Activated CD4-positive, alpha-beta T cell treated with anti-CD3 and anti-CD28 coated beads for 1 hour (primary cell): ENCODE results near the gene SYN1.
A peak's percentile ranks its signal among the peaks of the same experiment; 100 is the strongest.

Experiments
- DNase-seq: peaks from one replicate; pipeline ENCODE4 v3.0.0-alpha.2; 2020

The SYN1 gene

DNA sequence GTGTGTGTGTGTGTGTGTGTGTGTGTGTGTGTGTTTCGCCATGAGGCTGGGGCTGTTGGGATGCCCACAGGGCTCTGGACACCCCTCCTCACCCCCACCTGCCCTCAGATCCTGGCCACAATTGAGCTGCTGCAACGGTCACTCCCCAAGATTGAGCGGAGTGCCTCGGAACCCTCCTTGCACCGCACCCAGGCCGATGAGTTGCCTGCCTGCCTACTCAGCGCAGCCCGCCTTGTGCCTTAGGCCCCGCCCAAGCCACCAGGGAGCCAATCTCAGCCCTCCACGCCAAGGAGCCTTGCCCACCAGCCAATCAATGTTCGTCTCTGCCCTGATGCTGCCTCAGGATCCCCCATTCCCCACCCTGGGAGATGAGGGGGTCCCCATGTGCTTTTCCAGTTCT is 48.4 kb downstream of the SYN1 start:
- DNase-seq = no peak

DNA sequence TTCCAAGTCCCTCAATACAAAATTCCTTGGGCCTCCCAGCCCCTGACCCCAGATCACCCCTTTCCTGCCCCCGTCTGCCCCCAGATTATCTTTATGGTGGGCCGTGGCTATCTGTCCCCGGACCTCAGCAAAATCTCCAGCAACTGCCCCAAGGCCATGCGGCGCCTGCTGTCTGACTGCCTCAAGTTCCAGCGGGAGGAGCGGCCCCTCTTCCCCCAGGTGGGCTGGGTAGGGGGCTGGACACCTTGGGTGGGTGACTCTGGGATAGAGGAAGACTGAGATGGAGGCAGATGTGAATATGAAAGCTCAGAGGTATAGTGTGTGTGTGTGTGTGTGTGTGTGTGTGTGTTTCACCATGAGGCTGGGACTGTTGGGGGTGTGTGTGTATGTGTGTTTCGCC is 48.9 kb downstream of the SYN1 start:
- DNase-seq = no peak

DNA sequence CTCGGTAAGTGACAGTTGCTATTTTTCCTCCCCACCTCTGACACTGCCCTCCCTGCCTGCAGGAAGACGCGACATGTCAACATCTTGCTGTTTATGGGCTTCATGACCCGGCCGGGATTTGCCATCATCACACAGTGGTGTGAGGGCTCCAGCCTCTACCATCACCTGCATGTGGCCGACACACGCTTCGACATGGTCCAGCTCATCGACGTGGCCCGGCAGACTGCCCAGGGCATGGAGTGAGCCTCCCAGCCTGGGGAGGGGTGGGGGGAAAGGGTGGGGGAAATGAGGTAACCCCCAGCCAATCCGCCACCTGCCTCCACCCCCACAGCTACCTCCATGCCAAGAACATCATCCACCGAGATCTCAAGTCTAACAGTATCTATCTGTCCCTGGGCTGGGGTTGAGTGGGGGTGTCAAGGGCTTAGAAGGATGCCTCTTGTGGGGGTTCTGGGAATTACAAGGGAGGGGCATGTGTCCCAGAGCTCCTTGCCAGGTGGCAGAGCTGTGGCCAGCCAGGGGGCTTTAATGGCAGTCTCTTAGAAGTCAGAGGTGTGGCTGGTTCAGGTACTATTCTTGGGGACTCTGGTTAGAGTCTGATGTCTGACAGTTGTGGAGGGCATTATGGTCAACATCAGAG is 50.9 kb downstream of the SYN1 start:
- DNase-seq = no peak

DNA sequence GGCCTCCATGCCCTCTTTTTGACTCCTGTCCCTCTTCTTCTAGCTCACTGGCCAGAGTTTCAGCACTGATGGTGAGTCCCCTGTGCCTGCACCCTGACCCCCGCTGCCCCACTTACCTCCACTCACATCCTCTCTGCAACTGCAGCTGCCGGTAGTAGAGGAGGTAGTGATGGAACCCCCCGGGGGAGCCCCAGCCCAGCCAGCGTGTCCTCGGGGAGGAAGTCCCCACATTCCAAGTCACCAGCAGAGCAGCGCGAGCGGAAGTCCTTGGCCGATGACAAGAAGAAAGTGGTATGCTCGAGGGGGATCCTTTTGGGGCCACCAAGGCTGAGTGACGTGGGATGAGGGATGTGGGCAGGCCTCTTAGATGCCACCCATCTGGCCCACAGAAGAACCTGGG is 52.8 kb downstream of the SYN1 start:
- no peak for DNase-seq

DNA sequence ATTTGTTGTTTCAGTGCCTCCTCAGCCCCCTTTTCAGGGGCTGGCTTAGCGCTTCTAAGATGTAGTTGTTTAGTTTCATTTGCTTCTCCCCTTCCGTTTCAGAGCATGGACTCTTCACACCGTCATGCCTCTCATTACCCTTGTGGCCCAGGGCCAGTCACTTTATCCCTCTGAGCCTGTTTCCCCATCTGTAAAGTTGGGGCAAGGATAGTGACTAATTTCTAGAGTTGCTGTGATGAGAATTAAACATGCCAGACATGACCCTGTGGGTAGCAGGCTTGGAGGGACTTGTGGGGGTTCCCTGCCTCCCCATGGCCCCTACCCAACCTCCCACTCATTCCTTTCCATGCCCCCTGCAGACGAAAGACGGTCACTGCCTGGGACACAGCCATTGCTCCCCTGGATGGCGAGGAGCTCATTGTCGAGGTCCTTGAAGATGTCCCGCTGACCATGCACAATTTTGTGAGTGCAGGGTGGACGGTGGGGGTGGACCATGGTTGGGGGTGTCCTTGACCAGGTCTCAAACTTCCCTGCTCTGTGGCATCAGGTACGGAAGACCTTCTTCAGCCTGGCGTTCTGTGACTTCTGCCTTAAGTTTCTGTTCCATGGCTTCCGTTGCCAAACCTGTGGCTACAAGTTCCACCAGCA is 55.1 kb downstream of the SYN1 start:
- no peak for DNase-seq

DNA sequence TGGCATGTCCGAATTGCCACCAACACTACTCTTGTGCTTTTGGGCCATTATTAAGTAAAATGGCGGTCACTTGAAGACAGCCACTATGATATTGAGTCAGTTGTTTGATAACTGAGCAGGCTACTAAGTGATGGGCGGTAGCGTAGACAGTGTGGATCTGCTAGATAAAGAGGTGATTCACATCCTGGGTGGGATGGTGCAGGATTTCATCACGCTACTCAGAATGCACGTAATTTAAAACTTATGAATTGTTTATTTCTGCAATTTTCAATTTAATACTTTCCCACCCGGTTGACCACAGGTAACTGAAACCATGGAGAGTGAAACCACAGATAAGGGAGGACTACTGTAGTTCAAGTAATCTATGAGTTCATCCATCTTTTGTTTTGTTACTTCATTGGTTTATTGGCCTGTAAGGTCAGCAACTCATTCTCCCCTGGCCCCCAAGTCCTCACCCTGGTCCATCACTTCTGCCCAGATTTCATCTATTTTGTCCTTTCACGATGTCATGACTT is 55.8 kb downstream of the SYN1 start:
- DNase-seq = no peak

DNA sequence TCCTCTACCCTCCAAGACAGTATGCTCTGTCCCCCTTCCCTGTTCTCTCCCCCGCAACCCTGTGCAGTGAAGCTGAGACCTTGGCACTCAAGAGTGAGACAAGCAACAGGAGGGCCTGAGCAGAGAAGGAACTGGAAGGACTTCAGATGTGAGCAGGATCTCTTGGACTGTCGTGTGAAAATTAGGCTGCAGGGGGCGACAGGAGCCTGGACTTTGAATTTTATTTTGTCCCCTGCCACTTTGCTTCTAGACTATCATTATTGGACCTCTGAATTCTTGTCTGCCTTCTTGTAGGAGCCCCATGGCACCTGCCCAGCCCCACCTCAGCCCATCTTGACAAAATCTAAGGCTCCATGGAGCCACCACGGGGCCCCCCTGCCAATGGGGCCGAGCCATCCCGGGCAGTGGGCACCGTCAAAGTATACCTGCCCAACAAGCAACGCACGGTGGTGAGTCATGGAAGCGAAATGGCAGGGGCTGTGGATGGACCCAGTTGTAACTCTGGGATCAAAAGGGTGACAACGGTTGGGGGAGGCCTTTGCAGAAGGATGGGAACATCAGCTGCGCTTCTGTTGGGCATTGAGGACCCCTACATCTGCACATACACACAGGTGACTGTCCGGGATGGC is 56.9 kb downstream of the SYN1 start:
- no peak for DNase-seq

DNA sequence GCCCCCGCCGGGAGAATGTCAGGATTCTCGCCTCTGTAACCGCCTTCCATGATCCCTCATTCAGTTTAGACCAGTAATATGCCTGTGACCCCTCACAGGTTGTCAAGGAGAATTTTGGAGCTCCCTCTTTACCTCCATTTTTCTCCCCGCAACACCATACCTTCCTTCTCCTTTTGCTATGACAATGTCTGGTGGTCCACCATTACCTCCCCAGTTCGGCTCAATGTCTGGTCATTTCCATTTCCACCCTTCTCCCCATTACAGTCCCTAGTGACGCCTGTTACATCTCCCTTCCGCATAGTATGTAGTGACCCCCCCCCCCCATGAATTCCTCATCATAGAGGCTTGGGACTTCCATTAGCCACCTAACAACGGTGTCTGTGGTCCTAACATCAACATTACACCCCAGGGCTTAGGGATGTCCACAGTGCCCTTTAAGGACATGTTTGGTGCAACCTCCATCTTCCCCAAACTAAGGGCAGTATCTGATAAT is 58.0 kb downstream of the SYN1 start:
- DNase-seq = no peak

DNA sequence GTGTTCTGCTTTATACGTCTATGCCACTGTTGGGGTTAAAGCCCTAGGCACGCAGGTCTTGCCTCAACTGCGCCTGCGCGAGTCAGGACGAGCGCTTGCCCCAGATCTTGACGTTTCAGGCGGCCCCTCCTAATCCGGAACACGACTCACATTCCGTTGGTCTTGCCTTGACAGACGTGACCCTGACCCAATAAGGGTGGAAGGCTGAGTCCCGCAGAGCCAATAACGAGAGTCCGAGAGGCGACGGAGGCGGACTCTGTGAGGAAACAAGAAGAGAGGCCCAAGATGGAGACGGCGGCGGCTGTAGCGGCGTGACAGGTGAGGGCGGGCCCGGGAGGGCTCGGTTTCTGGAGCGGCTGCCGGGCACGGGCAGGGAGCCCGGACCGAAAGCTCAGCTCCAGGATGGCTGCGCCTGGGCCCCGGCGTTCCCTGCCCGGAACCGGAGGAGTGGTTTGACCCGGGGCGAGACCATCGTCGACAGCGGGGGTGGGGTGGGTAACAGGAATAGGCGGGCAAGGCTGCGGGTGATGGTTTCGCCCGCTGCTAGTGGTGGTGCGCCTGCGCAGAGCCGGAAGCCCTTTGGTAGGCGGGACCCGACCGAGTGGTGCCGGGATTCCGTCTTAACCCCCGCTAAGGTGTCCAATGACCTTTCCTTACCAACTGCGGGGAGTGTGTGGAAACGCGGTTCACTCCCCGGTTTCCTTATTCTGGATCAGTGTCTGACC is 58.6 kb downstream of the SYN1 start, which contains the start of gene ARAF:
TSS of gene ARAF (plus strand) at position 272 of the 725 bp plus-strand sequence. CDS start 1,763 bp downstream, outside the sequence.
- peak; percentile 91 for DNase-seq

DNA sequence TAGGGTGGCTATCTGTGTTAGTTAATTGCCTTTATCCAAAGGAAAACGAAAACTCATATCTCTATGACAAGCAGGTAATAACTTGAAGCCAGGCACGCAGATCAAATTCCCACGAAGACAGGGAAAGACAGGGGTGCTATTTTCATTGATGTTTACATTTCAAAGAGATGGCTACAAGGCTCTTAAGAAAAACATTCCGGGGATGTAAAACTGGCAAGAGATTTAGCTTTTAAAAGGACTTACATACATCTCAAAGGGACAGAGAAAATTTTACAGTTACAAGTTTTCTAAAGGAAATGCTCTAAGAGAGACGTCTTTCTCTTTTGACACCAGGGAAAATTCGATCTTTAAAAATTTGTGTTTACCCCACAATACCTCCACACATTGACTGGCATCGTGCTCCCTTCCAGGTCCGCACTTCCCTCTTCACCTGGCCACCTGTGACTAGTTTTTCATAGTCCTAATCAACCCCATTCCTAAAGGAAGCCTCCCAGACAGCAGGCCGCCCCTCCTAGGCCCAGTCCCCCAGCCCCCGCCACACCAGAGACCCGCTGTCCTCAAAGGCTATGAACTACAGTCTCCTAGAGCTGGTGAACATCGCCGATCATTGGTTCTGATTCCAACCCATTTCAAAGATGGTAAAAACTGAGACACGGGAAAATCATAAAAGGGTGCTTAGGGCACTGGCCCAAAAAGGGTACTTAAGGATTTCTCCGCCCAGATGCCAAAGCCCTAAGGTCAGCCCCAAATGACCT is 59.3 kb downstream of the SYN1 start:
- no peak for DNase-seq

DNA sequence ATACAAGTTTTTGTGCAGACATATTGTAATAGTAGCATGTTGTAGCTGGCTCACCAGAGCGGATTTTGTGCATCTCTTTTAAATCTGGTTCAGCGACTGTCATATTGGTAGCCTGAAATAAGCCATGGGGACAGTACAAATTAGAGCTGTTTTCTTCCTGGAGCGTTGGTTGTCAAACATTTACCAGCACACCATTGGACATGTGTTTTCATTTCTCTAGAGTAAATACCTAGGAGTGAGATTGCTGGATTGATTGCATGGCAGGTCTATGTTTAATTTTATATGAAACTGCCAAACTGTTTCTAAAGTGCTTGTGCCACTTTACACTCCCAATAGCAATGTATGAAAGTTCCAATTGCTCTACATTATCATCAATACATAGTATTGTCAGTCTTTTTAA is 61.2 kb downstream of the SYN1 start:
- no peak for DNase-seq

DNA sequence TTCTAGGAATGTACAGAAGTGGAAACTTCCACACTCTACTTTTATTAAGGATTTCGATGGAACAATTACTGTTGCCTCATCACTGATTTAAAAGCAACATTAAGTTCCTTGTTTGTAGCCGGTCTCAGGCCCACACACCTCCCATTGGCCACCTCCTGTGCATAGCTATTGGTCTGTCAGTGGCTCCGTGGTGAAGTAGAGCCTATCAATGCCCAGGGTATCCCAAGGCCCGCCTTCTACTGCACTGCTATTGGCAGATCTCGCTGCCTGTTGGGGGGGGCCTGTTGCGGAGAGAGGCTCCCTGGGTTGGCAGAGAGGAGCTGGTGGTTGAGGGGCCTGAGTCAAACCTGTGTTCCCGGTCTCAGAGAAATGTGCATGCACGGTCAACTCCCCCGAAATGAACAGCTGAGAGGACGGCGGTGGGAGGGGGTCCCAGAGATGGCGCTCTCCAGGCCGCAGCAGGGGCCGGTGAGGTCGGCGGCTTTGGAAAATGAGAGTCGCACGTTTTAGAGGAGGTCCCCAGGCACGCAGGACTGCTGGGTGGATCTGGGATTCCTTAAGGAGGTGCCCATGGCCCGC is 63.5 kb downstream of the SYN1 start:
- DNase-seq = peak; percentile 69

DNA sequence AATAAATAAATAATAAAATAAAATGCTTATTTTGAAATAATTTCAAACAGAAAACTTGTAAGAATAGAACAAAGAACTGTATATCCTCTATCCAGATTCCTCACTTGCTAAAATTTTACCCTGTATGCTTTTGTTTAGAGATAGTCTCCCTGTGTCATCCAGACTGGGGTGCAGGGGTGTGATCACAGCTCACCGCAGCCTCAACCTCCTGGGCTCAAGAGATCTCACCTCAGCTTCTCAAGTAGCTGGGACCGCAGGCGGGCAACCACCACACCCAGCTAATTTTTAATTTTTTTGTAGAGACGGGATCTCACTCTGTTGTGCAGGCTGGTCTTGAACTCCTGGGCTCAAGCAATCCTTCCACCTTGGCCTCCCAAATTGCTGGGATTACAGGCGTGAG is 76.2 kb downstream of the SYN1 start:
- DNase-seq = no peak

DNA sequence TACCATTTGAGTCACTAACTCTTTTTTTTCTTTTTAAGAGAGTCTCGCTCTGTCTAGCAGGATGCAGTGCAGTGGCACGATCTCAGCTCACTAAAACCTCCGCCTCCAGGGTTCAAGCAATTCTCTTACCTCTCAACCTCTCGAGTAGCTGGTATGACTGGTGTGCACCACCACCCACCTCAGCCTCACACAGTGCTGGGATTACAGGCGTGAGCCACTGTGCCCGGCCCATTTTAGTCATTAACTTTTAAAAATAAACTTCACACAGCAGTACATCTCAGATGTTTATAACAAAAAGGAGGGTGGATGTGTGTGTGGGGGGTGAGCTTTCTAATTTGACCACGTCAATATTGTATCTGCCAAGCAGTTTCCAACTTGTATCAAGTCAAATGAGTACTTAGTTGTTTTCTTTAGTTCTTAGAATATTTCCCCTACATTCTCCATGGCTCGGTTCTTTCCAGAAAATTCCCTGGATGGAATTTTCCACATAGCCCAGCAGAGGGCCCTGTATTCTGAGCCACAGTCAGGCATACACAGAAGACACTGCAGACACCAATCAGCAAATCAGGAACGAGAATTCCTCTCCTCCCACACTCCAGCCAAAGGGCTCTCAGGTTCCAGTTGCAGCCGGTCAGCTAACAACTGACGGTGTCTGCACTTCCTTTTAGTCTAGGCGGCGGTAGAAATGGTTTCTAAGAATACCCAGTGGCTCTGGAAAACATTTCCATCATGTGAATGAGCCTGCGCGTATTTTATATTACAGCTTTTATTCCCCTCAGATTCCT is 78.7 kb downstream of the SYN1 start:
- DNase-seq = no peak

DNA sequence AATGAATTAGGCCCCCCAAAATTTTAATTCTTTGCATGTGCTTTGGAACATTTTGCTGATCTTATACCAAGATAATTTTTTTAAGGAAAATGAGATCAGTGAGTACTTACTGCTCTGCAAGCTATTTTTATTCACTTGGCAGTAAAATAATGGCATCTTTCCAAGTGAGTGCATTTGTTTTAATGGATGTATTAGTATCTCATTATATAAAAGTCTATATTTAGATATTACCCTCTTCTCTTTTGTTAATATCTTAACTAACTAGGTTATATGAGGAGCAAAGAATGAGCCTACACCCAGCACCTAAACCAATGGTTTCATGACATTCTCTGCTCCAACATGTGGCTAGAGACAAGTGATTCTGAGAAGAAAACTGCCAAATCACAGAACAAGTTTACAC is 79.8 kb downstream of the SYN1 start:
- no peak for DNase-seq

DNA sequence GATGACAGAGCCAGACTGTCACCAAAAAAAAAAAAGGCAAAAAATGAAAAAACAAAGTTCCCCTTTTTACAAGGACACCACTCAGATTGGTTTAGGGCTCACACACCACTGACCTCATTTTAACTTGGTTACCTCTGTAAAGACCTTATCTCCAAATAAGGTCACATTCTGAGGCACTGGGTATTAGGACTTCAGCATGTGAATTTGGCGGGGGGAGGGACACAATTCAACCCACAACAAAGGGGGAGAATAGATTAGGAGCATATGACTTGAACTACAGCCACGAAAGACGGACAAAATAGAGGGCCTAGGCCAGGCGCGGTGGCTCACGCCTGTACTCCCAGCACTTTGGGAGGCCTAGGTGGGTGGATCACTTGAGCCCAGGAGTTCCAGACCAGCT is 89.6 kb downstream of the SYN1 start:
- no peak for DNase-seq

DNA sequence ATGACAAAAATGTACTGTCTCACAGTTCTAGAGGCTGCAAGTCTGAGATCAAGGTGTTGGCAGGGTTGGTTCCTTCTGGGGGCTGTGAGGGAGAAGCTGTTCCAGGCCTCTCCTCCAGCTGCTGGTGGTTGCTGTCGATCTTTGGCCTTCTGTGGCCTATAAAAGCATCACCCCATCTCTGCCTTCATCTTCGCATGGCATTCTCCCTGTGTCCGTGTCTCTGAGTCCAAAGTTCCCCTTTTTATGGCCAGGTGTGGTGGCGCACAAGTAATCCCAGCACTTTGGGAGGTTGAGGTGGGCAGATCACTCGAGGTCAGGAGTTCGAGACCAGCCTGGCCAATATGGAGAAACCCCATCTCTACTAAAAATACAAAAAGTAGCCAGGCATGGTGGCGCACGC is 90.1 kb downstream of the SYN1 start:
- DNase-seq = no peak

DNA sequence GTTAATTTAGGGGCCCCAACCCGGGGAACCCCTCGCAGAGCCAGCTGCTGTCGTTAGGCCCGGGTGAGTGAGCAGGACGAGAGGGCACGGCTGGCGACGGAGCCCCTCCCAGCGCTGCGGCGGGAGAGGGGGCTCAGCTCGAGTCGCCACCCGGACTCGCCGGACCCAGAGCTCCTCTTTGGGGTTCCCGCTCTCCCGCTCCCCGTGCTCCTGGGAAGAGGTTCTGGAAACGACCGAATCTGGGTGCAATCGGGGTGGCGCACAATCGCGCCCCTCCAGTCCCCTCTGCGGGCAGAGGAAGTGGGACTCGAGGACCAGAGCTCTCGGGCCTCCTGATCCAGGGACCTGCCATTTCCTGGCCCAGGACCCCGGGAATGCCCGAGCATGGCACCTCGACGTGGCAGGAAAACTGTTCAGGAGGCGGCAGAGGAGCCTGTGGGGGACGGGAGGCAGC is 95.9 kb downstream of the SYN1 start:
- no peak for DNase-seq

DNA sequence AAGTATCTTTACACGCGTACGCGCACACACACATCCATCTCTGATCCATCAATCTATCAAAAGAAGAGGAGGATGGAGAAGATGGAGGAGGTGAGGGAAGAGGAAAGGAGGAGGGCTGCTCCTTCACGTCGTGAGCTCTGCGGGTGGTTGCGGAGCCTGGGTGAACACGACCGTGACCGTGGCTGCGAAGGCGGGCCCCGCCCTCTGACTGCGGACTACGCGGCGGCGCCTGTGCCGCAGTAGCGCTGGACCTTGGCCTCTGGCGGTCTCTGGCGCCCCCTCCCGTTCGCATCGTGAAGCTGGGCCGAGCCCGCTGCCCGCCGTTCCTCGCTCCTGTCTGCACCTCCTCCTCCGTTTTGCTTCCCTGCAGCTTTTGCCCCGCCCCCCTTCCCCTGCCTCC is 96.4 kb downstream of the SYN1 start:
- DNase-seq = peak; percentile 66
